Activated T-cell treated with anti-CD3 and anti-CD28 coated beads for 48 hours (primary cell): ENCODE data around the gene SOHLH1.

Source experiments
- DNase-seq: peaks from one replicate; pipeline ENCODE4 v3.0.0-alpha.2; 2020; ENCODE audit warnings: low read depth

The SOHLH1 gene

GRCh38 chr9:135729480-135729879, 30.2 kb upstream of the SOHLH1 start:
- DNase-seq: no peak

DNA sequence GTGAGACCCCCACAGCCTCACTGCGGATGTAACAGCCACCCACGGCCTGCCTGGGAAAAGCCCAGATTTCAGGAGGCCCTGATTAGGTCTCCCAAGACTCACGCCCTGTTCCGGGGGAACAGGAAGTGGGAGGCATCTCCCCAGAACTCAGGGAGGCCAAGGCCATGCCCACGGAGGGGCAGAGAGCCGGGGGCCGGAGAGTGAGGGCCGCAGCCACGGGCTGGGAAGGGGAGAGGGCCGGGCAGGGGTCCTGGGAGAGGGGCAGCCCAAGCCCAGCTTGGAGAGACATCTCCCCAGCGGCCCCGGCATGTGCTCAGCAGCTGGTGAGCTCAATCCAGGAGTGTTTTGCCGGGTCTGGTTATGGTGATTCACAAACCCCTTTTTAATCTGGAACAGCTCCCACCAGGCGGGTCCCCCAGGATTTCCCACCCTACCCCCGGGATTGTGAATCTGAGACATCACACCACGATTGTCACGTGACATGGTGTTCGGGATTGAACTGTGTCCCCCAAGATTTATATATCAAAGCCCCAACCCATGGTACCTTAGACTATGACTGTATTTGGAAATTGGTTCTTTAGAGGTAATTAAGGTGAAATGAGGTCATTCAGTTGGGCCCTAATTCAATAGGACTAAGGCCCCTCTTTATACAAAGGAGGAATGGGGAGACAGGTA, 29.3 kb upstream of the SOHLH1 start:
- DNase-seq: no peak

- no peak for DNase-seq
These were observed 28.1 kb upstream of the SOHLH1 start for GRCh38 chr9:135727257-135727875.

DNA sequence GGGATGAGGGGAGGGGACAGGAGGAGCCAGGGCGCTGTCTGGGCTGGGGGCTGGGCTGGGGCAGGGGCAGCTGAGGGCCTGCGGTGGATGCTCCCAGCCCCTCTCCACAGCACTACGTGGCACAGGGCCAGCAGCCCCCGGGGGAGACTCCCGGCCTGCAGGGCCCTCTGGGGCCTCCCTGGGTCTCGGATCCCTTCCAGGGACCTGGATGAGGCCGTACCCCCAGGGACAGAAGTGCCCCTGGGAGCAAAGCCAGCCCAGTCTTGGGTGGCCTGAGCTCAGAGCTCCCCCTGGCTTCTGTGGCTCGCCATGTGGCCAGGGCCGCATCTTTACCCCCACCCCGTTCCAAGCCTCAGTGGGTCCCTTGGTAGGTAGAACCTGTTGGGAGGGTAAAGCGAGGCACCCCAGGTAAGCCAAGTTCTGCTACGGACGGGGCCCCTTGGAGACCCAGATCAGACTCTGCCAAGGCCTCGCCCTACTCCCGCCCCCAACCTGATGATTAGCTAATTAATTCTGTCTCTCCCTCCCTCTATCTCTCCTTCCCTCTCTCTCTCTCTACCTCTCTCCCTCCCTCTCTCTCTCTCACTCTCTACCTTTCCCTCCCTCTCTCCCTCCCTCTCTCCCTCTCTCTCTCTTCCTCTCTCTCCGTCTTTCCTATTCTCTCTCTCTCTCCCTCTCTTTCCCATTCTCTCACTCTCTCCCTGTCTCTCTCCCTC, 27.0 kb upstream of the SOHLH1 start:
- no peak for DNase-seq

DNA sequence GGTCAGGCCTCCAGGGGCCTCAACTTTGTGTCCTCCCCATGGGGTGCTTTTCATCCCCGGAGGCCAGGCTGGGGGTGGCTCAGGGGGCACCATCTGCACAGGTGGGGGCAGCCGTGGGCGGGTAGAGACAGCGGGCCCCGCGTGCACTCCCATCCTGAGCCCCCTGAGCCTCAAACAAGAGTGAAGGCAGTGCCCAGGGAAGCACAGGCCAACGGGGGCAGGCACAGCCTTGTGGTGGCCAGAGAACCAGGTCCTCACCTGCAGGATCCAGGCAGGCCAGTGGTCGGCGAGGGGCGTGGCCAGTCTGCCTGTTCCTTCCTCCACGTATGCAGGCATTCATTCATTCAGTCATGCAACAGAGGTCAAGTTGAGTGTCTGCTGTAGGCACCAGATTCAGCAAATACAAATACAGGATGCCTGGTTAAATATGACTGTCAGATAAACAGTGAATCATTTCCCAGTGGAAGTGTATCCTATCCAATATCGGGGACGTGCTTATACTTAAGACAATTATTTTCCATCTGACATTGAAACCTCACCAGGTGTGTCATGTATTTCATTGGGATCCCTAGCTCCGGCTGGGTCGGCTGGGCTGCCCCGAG, 25.0 kb upstream of the SOHLH1 start:
- DNase-seq: no peak

GRCh38 chr9:135722365-135722764, 23.1 kb upstream of the SOHLH1 start:
- no peak for DNase-seq

DNA sequence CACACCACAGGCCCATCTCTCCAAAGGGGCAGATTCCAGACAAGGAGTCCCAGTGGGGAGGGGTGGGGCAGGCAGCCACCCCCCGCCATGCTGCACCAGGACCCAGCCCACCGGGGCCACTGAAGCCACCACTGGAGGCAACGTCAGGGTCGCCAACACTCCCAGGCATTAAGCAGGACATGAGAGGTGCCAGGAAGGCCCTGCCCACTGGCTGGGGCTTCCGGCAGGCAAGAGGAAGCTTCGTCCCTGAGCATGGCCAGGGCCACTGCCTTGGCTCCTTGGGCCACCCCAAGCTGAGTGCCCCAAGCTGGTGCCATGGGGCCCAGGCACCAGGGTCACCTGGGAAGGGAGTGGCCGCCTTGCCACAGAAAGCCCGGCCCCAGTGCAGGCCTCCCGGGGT, 20.2 kb upstream of the SOHLH1 start:
- no peak for DNase-seq

DNA sequence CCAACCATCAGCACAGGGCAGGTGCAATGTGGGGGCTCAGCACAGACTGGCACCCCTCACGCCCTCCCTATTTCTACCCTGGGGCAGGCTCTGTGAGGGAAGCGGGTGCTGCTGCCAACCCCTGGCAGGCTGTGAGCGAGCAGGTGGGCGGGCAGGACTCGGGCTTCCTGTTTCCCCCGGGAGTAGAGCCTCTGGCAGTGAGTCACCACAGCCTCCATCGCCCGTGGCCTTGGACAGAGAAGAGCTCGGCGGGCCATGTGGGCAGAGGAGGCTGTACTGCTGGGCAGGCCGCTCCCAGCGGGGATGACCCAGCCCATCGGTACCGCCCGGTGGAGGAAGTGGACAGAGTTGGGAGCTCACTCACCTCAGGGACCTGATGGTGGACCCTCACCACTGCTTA, 19.3 kb upstream of the SOHLH1 start:
- no peak for DNase-seq

GRCh38 chr9:135717410-135717809, 18.1 kb upstream of the SOHLH1 start:
- no peak for DNase-seq

DNA sequence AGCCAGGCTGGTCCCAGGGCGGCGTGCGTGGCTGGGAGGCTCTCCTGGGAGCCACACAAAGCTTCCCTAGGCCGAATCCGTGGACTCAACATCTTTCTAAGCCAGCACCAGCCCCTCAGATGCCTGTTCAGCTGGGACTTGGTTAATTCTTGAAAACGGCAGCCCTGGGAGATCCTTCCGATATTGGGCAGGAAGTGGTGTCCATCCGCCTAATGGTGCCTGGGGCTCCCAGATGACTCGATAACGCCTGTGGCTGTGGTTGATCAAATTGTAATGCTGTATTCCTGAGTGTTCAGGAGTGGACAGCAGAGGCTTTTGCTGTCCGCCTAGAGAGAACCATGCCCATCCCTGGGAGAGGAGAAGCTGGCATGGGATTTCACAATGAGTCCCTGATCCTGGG, 16.8 kb upstream of the SOHLH1 start:
- DNase-seq: no peak

GRCh38 chr9:135715056-135715595, 15.8 kb upstream of the SOHLH1 start:
- no peak for DNase-seq

DNA sequence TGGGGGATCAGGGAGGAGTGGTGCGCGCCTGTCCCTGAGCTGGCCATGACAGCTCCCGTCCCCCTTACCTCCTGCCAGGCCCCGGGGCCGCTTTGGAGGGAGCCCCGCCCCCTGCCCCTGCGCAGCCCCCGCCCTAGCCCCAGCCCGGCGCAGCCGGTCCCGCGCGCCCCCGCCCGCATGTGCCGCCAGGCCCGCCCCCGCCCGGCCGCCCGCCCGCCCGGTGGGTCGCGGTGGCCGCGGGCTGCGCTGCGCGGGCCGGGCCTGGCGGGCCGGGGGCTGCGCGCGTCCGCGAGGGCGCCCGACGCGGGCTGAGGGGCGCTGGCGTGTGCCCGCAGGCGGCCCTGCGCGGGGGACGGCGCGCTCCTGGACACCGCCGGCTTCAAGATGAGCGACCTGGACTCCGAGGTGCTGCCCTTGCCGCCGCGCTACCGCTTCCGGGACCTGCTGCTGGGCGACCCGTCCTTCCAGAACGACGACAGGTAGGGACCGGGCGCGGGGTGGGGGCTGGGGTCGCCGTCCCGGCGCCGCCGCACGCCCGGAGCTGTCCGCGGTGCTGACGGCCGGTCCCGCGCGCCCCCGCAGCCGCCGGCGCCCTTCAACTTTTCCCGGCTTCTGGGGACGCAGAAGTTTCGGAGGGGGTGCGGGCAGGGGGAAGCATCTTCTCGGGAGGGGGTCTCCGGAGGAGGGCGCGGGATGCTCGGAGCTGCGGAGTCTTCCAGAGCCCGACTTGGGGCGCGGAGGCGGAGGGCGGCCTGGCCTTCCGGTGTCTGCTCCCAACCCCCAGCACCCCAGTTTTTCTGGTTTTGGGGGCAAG, 15.2 kb upstream of the SOHLH1 start:
- DNase-seq: no peak

DNA sequence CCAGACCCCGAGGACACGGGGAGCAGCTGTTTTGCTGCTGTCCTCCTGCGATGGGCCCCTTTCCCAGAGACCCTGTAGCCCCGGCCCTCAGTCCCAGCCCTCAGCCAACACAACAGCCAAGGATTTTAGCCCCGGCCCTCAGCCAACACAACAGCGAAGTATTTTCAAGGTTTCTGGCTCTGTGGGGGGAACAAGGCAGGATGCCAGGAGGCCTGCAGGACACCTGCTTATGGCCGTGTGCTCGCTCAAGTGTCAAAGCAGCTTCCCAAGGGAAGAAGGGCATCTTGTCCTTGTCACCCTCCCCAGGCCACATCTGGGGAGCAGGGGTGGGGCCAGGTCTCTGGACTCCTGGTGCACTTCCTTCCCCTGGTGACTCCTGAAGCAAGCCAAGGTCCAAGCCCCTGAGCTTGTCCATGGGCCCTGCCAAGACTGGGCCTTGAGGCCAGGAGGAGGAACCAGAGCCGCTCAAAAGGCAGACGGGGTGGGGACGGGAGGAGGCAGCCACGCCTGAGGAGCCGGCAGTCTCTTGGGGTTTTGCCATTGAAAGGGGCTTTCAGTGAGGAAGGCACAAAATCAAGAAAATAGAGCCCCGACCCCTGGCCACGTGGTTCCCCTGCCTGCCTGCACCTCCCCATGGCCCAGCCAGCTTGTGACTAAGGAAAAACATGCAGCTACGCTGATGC, 13.5 kb upstream of the SOHLH1 start:
- DNase-seq: no peak

GRCh38 chr9:135711881-135712280, 12.6 kb upstream of the SOHLH1 start:
- no peak for DNase-seq

DNA sequence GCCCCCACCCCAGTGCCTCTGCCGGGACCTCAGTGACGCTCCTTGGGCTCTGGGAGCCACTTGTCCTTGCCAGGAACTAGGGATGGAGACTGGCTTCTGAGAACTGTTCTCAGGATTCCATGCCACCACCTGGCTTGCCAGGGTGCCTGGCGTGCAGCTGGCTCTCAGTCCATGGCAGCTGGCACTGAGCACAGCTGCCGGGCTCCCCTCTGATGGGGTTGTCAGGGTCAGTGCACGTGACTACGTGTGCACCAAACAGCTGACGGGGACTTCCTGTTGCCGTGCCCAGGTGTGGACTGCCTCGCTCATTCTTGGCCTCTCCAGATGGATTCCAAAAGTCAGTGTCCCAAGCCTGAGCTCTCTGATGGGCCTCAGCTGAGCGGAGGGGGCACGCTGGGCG, 12.1 kb upstream of the SOHLH1 start:
- no peak for DNase-seq

DNA sequence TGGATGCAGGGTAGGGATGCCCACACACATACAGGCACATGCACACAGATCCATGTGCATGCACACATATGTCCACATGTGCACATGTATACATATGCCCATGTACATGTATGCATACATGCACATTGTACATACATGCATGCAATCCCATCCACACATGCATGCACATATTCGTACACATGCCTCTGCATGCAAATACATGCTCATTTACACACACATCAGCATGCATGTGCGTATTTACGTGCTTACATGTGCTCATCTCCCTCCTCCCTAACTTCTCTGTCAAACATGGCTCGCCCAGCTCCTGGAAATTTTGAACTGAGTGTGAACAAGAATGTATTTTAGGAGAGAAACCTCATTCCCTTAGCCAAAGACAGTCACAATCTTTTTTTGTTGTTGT, 8.9 kb upstream of the SOHLH1 start:
- DNase-seq: no peak

DNA sequence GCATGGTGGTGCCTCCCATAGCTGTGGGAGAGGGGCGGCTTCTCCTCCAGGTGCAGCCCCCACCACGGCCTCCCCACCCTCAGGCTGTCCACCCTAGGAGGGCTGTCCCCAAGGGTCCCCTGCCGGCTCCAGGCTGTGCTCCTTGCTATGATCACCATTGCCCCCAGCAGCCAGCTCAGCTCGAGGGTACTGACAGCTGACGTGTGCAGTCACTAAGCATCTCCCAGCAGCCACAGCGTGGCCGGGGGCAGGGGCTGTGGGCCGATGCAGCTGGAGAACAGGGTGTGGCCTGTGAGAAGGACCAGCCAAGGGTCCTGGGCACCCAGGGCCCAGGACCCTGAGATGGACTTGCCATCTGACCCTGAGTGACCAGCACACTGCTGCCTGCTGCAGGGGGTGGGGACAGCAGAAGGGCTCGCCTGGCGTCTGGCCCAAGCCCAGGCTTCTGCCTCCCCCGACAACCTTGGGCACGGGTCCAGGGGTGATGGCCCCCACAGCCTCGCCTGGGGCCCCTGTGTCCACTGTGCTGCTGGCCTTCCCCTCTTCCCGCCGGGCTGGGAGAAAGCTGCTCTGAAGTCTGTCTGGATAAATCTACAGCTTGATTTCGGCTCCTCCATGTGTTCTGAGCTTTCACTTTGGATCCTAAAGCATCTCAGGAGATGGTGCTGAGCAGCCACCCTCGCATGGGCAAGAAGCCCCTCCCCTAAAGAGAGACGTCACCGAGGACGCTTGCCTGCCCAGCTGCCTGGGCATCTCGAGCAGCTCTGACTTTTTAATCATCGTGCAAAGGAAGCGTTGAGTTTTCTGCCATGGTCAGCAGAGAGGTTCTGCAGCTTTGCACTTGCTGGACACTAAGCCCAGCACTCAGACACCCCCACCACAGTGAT, 8.2 kb upstream of the SOHLH1 start:
- no peak for DNase-seq

GRCh38 chr9:135706288-135706687, 7.0 kb upstream of the SOHLH1 start:
- no peak for DNase-seq

DNA sequence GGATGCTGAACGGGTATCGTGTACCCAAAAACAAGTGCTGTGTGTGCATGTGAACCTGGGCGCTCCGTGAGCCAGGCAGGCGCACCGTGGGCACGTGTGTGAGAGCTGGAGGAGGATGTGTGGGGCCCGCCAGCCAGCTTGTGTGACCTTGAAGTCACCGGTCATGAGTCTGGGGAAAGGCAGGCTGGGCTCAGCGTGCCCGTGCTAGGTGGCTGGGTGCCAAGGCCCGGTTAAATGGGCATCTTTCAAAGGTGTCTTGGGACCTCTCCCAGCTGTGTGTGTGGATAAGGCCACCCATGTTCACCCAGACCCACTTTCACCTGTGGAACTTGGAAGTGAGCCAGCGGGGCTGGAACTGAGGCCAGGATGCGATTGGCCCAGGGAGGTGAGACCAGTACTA, 6.1 kb upstream of the SOHLH1 start:
- DNase-seq: no peak

DNA sequence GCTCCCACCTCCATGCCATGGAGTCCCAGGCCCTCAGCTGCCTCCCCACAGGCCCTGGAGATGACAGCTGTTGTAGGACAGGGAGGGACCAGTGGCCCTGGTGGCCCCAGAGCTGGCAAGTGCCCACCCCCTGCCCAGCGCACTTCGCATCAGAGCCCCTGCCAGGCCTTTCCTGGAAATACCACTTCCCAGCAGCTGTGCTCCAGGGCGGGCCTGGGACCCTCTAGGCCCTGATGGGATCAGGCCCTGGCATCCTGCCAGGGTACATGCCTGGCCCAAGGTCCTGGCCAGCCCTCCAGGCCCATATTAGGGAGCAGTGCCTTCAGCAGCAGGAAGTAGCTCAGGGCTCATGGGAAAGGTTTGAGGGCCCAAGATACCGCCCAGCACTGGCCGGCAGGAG, 5.2 kb upstream of the SOHLH1 start:
- no peak for DNase-seq
